Measurements from ENCODE around the gene HS3ST3A1.
A peak's percentile ranks its signal among the peaks of the same experiment; 100 is the strongest.

The HS3ST3A1 gene

GRCh38 chr17:13598353-13599167 lies 3.2 kb downstream of the HS3ST3A1 start:
- no peak for DNase-seq (ENCODE audit: low read depth in 2 of 2)

GRCh38 chr17:13597723-13598347 lies 3.9 kb downstream of the HS3ST3A1 start:
- DNase-seq (ENCODE audit: low read depth in 2 of 2) = no peak

GRCh38 chr17:13596241-13596923 lies 5.3 kb downstream of the HS3ST3A1 start:
- no peak for DNase-seq (ENCODE audit: low read depth in 2 of 2)

- DNase-seq (ENCODE audit: low read depth in 2 of 2) = no peak
These were observed 6.2 kb downstream of the HS3ST3A1 start for GRCh38 chr17:13595599-13595899.

GRCh38 chr17:13594762-13595598 lies 6.7 kb downstream of the HS3ST3A1 start:
- DNase-seq (ENCODE audit: low read depth in 2 of 2) = peak; percentile 66 to 79

GRCh38 chr17:13594310-13594709 lies 7.4 kb downstream of the HS3ST3A1 start:
- no peak for DNase-seq (ENCODE audit: low read depth in 2 of 2)

GRCh38 chr17:13593757-13594156 lies 8.0 kb downstream of the HS3ST3A1 start:
- no peak for DNase-seq (ENCODE audit: low read depth in 2 of 2)

- no peak for DNase-seq (ENCODE audit: low read depth in 2 of 2)
These were observed 8.5 kb downstream of the HS3ST3A1 start for GRCh38 chr17:13593021-13593751.

- DNase-seq (ENCODE audit: low read depth in 2 of 2) = no peak
These were observed 9.3 kb downstream of the HS3ST3A1 start for GRCh38 chr17:13592427-13592826.

- DNase-seq (ENCODE audit: low read depth in 2 of 2) = no peak
These were observed 11.3 kb downstream of the HS3ST3A1 start for GRCh38 chr17:13590441-13590840.

GRCh38 chr17:13589658-13590057 lies 12.1 kb downstream of the HS3ST3A1 start:
- no peak for DNase-seq (ENCODE audit: low read depth in 2 of 2)

GRCh38 chr17:13587487-13588338 lies 14.0 kb downstream of the HS3ST3A1 start:
- DNase-seq (ENCODE audit: low read depth in 2 of 2) = no peak

- DNase-seq (ENCODE audit: low read depth in 2 of 2) = no peak
These were observed 17.0 kb downstream of the HS3ST3A1 start for GRCh38 chr17:13584701-13585080.

- no peak for DNase-seq (ENCODE audit: low read depth in 2 of 2)
These were observed 17.6 kb downstream of the HS3ST3A1 start for GRCh38 chr17:13583996-13584700.

- no peak for DNase-seq (ENCODE audit: low read depth in 2 of 2)
These were observed 18.8 kb downstream of the HS3ST3A1 start for GRCh38 chr17:13582776-13583547.

- DNase-seq (ENCODE audit: low read depth in 2 of 2) = no peak
These were observed 19.8 kb downstream of the HS3ST3A1 start for GRCh38 chr17:13581925-13582324.

- DNase-seq (ENCODE audit: low read depth in 2 of 2) = no peak
These were observed 20.9 kb downstream of the HS3ST3A1 start for GRCh38 chr17:13580790-13581189.

- no peak for DNase-seq (ENCODE audit: low read depth in 2 of 2)
These were observed 24.8 kb downstream of the HS3ST3A1 start for GRCh38 chr17:13576661-13577526.

Measured in stimulated activated CD8-positive, alpha-beta memory T cell treated with anti-CD3 and anti-CD28 coated beads, Interleukin-7, amount 100 ng/mL, for 4 hours (primary cell).